Measurements from ENCODE around the gene FGGY. TPM values are rescaled to one million over a fixed set of nuclear protein-coding genes. Genes with fewer than 3 reads are reported as not detected.

FGGY gene
- total and polyA plus RNA-seq, 3 experiments from 2014 or later, result 5.3 to 7.9 (median 6.6) TPM

GRCh38 chr1:59697150-59697800 lies 400.4 kb downstream of the FGGY start:
- H3K36me3 ChIP-seq (ENCODE audit: insufficient read depth, low read length), result no peaks in the 10 kb centered on the region
- Mint-ChIP-seq H3K4me3 (peak overlapping the region; percentile 24 to 76 (median 57)), H3K27me3 (no peaks in the 10 kb centered on the region), H3K9me3 (no peaks in the 10 kb centered on the region), H3K27ac (peak overlapping the region in 7 of 8 donors; percentile 1 to 80 (median 47)), H3K36me3 (peaks cover 0 to 5% (median 0%) of the 10 kb centered on the region in 3 donors), H3K4me1 (peaks cover 17 to 28% (median 22%) of the 10 kb centered on the region in 3 donors)
- ChIA-PET CTCF (interaction anchor here (1.0 to 3.4 kb wide), 3 partner anchors 913 to 956 kb away, joined by 3 to 29 read pairs (median 3); partner anchors contain the start of gene JUN), POLR2A (no interaction called here)
- H3K4me3 ChIP-seq (ENCODE audit: low read length), result no peak overlapping the region
- H3K9me3 ChIP-seq (ENCODE audit: low read length), result no peaks in the 10 kb centered on the region
- peak in 1 of 5 donors; percentile 35 for DNase-seq
- H3K27ac ChIP-seq (ENCODE audit: low read depth, low read length), result no peak overlapping the region
- no peaks in the 10 kb centered on the region for H3K27me3 ChIP-seq (ENCODE audit: insufficient read depth, low read length, poor library complexity, severe bottlenecking)
- peaks cover 6% of the 10 kb centered on the region for H3K4me1 ChIP-seq (ENCODE audit: insufficient read depth, low read length)

GRCh38 chr1:59698386-59698785 lies 401.5 kb downstream of the FGGY start:
- Mint-ChIP-seq H3K9me3 (no peaks in the 10 kb centered on the region), H3K36me3 (peaks cover 0 to 4% (median 0%) of the 10 kb centered on the region in 3 donors), H3K4me3 (peak overlapping the region in 1 of 7 donors; percentile 14), H3K27me3 (no peaks in the 10 kb centered on the region), H3K27ac (peak overlapping the region in 1 of 8 donors; percentile 22), H3K4me1 (peaks cover 17 to 28% (median 22%) of the 10 kb centered on the region in 3 donors)
- ChIA-PET CTCF (interaction anchor here (0.8 to 3.4 kb wide), 20 partner anchors 14 to 1182 kb away, joined by 3 to 29 read pairs (median 4); no protein-coding TSS in a partner anchor), POLR2A (no interaction called here)
- Histone ChIP-seq H3K9me3 (ENCODE audit: low read length) (no peaks in the 10 kb centered on the region), H3K4me3 (ENCODE audit: low read length) (no peak overlapping the region), H3K27me3 (ENCODE audit: insufficient read depth, low read length, poor library complexity, severe bottlenecking) (no peaks in the 10 kb centered on the region), H3K4me1 (ENCODE audit: insufficient read depth, low read length) (peaks cover 6% of the 10 kb centered on the region), H3K27ac (ENCODE audit: low read depth, low read length) (no peak overlapping the region), H3K36me3 (ENCODE audit: insufficient read depth, low read length) (no peaks in the 10 kb centered on the region)
- DNase-seq, result no peak

- peak in 3 of 5 donors; percentile 36 to 51 (median 42) for DNase-seq
- peaks cover 0 to 2% (median 0%) of the 10 kb centered on the region in 3 donors for H3K36me3 Mint-ChIP-seq
- CTCF ChIA-PET, result interaction anchor here (0.8 to 3.4 kb wide), 26 partner anchors 9 to 1183 kb away, joined by 3 to 29 read pairs (median 3); no protein-coding TSS in a partner anchor
Measured at GRCh38 chr1:59699227-59699847, 402.4 kb downstream of the FGGY start.

GRCh38 chr1:59701376-59701775 lies 404.5 kb downstream of the FGGY start:
- Histone ChIP-seq H3K36me3 (ENCODE audit: insufficient read depth, low read length) (no peaks in the 10 kb centered on the region), H3K4me3 (ENCODE audit: low read length) (no peak overlapping the region), H3K4me1 (ENCODE audit: insufficient read depth, low read length) (peaks cover 6% of the 10 kb centered on the region), H3K27ac (ENCODE audit: low read depth, low read length) (no peak overlapping the region), H3K9me3 (ENCODE audit: low read length) (no peaks in the 10 kb centered on the region), H3K27me3 (ENCODE audit: insufficient read depth, low read length, poor library complexity, severe bottlenecking) (no peaks in the 10 kb centered on the region)
- Mint-ChIP-seq H3K9me3 (no peaks in the 10 kb centered on the region), H3K27ac (no peak overlapping the region), H3K27me3 (peaks cover 0 to 2% of the 10 kb centered on the region in 2 donors), H3K4me3 (no peak overlapping the region), H3K36me3 (peaks cover 0 to 2% (median 0%) of the 10 kb centered on the region in 3 donors), H3K4me1 (peaks cover 17 to 27% (median 21%) of the 10 kb centered on the region in 3 donors)
- DNase-seq, result no peak
- CTCF ChIA-PET, result interaction anchor here (1.1 kb wide), 1 partner anchor 58 kb away, joined by 3 read pairs; no protein-coding TSS in a partner anchor
- POLR2A ChIA-PET, result no interaction called here

More at GRCh38 chr1:59699227-59699847, 402.4 kb downstream of the FGGY start:
- no peaks in the 10 kb centered on the region for H3K9me3 Mint-ChIP-seq
- peaks cover 6% of the 10 kb centered on the region for H3K4me1 ChIP-seq (ENCODE audit: insufficient read depth, low read length)
- no peaks in the 10 kb centered on the region for H3K9me3 ChIP-seq (ENCODE audit: low read length)
- peaks cover 0 to 2% of the 10 kb centered on the region in 2 donors for H3K27me3 Mint-ChIP-seq
- H3K36me3 ChIP-seq (ENCODE audit: insufficient read depth, low read length), result no peaks in the 10 kb centered on the region
- H3K4me3 ChIP-seq (ENCODE audit: low read length), result no peak overlapping the region
- no peak overlapping the region for H3K27ac Mint-ChIP-seq
- H3K27ac ChIP-seq (ENCODE audit: low read depth, low read length), result no peak overlapping the region
- H3K4me3 Mint-ChIP-seq, result no peak overlapping the region
- H3K27me3 ChIP-seq (ENCODE audit: insufficient read depth, low read length, poor library complexity, severe bottlenecking), result no peaks in the 10 kb centered on the region
- peaks cover 17 to 28% (median 22%) of the 10 kb centered on the region in 3 donors for H3K4me1 Mint-ChIP-seq
- POLR2A ChIA-PET, result no interaction called here

GRCh38 chr1:59703226-59703917 lies 406.5 kb downstream of the FGGY start:
- no peaks in the 10 kb centered on the region for H3K27me3 ChIP-seq (ENCODE audit: insufficient read depth, low read length, poor library complexity, severe bottlenecking)
- POLR2A ChIA-PET, result no interaction called here
- Mint-ChIP-seq H3K36me3 (peaks cover 0 to 2% (median 0%) of the 10 kb centered on the region in 3 donors), H3K27me3 (peaks cover 0 to 2% of the 10 kb centered on the region in 2 donors), H3K9me3 (no peaks in the 10 kb centered on the region), H3K4me3 (no peak overlapping the region), H3K27ac (no peak overlapping the region), H3K4me1 (peaks cover 3 to 9% (median 3%) of the 10 kb centered on the region in 3 donors)
- DNase-seq, result no peak
- H3K36me3 ChIP-seq (ENCODE audit: insufficient read depth, low read length), result no peaks in the 10 kb centered on the region
- H3K9me3 ChIP-seq (ENCODE audit: low read length), result no peaks in the 10 kb centered on the region
- no peak overlapping the region for H3K4me3 ChIP-seq (ENCODE audit: low read length)
- no peaks in the 10 kb centered on the region for H3K4me1 ChIP-seq (ENCODE audit: insufficient read depth, low read length)
- CTCF ChIA-PET, result interaction anchor here (0.6 kb wide), 1 partner anchor 56 kb away, joined by 3 read pairs; no protein-coding TSS in a partner anchor
- no peak overlapping the region for H3K27ac ChIP-seq (ENCODE audit: low read depth, low read length)

GRCh38 chr1:59703918-59704378 lies 407.1 kb downstream of the FGGY start:
- no peaks in the 10 kb centered on the region for H3K36me3 ChIP-seq (ENCODE audit: insufficient read depth, low read length)
- no peaks in the 10 kb centered on the region for H3K27me3 ChIP-seq (ENCODE audit: insufficient read depth, low read length, poor library complexity, severe bottlenecking)
- no peak overlapping the region for H3K4me3 ChIP-seq (ENCODE audit: low read length)
- peaks cover 3 to 5% (median 3%) of the 10 kb centered on the region in 3 donors for H3K4me1 Mint-ChIP-seq
- DNase-seq, result no peak
- peaks cover 0 to 2% (median 0%) of the 10 kb centered on the region in 3 donors for H3K36me3 Mint-ChIP-seq
- no peaks in the 10 kb centered on the region for H3K4me1 ChIP-seq (ENCODE audit: insufficient read depth, low read length)
- H3K9me3 ChIP-seq (ENCODE audit: low read length), result no peaks in the 10 kb centered on the region
- H3K27me3 Mint-ChIP-seq, result peaks cover 0 to 2% of the 10 kb centered on the region in 2 donors
- H3K27ac ChIP-seq (ENCODE audit: low read depth, low read length), result no peak overlapping the region
- no peak overlapping the region for H3K4me3 Mint-ChIP-seq
- POLR2A ChIA-PET, result no interaction called here
- no peaks in the 10 kb centered on the region for H3K9me3 Mint-ChIP-seq
- no peak overlapping the region for H3K27ac Mint-ChIP-seq
- CTCF ChIA-PET, result interaction anchor here (0.6 kb wide), 1 partner anchor 55 kb away, joined by 3 read pairs; no protein-coding TSS in a partner anchor

GRCh38 chr1:59704716-59705115 lies 407.8 kb downstream of the FGGY start:
- ChIA-PET POLR2A (no interaction called here), CTCF (interaction anchor here (1.6 kb wide), 1 partner anchor 920 kb away, joined by 5 read pairs; the partner anchor contains the start of gene JUN)
- H3K27me3 Mint-ChIP-seq, result peaks cover 0 to 2% of the 10 kb centered on the region in 2 donors
- peaks cover 0 to 6% (median 2%) of the 10 kb centered on the region in 3 donors for H3K36me3 Mint-ChIP-seq
- Histone ChIP-seq H3K27ac (ENCODE audit: low read depth, low read length) (no peak overlapping the region), H3K9me3 (ENCODE audit: low read length) (no peaks in the 10 kb centered on the region), H3K27me3 (ENCODE audit: insufficient read depth, low read length, poor library complexity, severe bottlenecking) (no peaks in the 10 kb centered on the region), H3K36me3 (ENCODE audit: insufficient read depth, low read length) (no peaks in the 10 kb centered on the region), H3K4me3 (ENCODE audit: low read length) (no peak overlapping the region), H3K4me1 (ENCODE audit: insufficient read depth, low read length) (no peaks in the 10 kb centered on the region)
- no peaks in the 10 kb centered on the region for H3K9me3 Mint-ChIP-seq
- H3K4me1 Mint-ChIP-seq, result no peaks in the 10 kb centered on the region
- DNase-seq, result no peak
- H3K4me3 Mint-ChIP-seq, result no peak overlapping the region
- no peak overlapping the region for H3K27ac Mint-ChIP-seq
